Keratinocyte (primary cell): Measurements from ENCODE around the gene TBC1D8. TPM values are rescaled to one million over a fixed set of nuclear protein-coding genes. Genes with fewer than 3 reads are reported as not detected.
A peak's percentile ranks its signal among the peaks of the same experiment; 100 is the strongest.

Source experiments
- DNase-seq: peaks from one replicate; pipeline ENCODE4 v3.0.0-alpha.2; 2011; ENCODE audit warnings: low read depth, missing footprints, low spot score
- FAIRE-seq: peaks from 2 replicates; lab custom pipeline; 2011; peaks lifted over from hg19 to GRCh38; lab: Jason Lieb, UNC
- H2AFZ ChIP-seq: 2 replicates; pipeline ENCODE4 v1.6.0; 2012; ENCODE audit warnings: low read length, control low read depth, inconsistent platforms; ENCODE audit not compliant: control insufficient read depth
- H3K27ac ChIP-seq: 2 replicates; pipeline ENCODE4 v1.5.1; 2011; ENCODE audit warnings: low read length; ENCODE audit not compliant: control insufficient read depth, insufficient read depth
- H3K27me3 ChIP-seq: 3 replicates; pipeline ENCODE4 v1.6.0; 2011; ENCODE audit warnings: low read length; ENCODE audit not compliant: control insufficient read depth, insufficient read depth; ENCODE audit errors: extremely low read depth
- H3K36me3 ChIP-seq, 2 experiments: 2 replicates in 1 of 2; 3 replicates in 1 of 2; pipeline ENCODE4 v1.5.1; 2011; ENCODE audit warnings: low read length in 2 of 2, mild to moderate bottlenecking in 1 of 2; ENCODE audit not compliant: control insufficient read depth in 2 of 2, insufficient read depth in 2 of 2; ENCODE audit errors: extremely low read depth in 1 of 2
- H3K4me1 ChIP-seq: 3 replicates; pipeline ENCODE4 v1.5.1; 2011; ENCODE audit warnings: low read length; ENCODE audit not compliant: control insufficient read depth, insufficient read depth; ENCODE audit errors: extremely low read depth
- H3K4me2 ChIP-seq: 3 replicates; pipeline ENCODE4 v1.6.0; 2011; ENCODE audit warnings: low read depth, low read length; ENCODE audit not compliant: control insufficient read depth, insufficient read depth; ENCODE audit errors: extremely low read depth
- H3K4me3 ChIP-seq, 3 experiments: fragments of 200-600 bp in 1 of 3; sonication (generic) in 1 of 3; 2 replicates in 2 of 3; 3 replicates in 1 of 3; pipeline ENCODE4 v1.5.1; 2011 to 2016; ENCODE audit warnings: low read length in 3 of 3, mild to moderate bottlenecking in 3 of 3, control low read depth in 2 of 3, inconsistent platforms in 1 of 3, low read depth in 1 of 3, mixed read lengths in 1 of 3, mixed run types in 1 of 3, moderate library complexity in 1 of 3; ENCODE audit not compliant: control insufficient read depth in 2 of 3, insufficient read depth in 2 of 3; ENCODE audit errors: extremely low read depth in 1 of 3
- H3K79me2 ChIP-seq: 2 replicates; pipeline ENCODE4 v1.6.0; 2012; ENCODE audit warnings: low read length; ENCODE audit not compliant: control insufficient read depth, insufficient read depth
- H3K9ac ChIP-seq: 3 replicates; pipeline ENCODE4 v1.6.0; 2011; ENCODE audit warnings: low read length; ENCODE audit not compliant: control insufficient read depth, insufficient read depth; ENCODE audit errors: extremely low read depth
- H3K9me1 ChIP-seq: 3 replicates; pipeline ENCODE4 v1.6.0; 2011; ENCODE audit warnings: low read length; ENCODE audit not compliant: control insufficient read depth, insufficient read depth; ENCODE audit errors: extremely low read depth
- H3K9me3 ChIP-seq: 2 replicates; pipeline ENCODE4 v1.5.1; 2012; ENCODE audit warnings: low read depth, low read length; ENCODE audit not compliant: control insufficient read depth
- H4K20me1 ChIP-seq: 3 replicates; pipeline ENCODE4 v1.6.0; 2011; ENCODE audit warnings: low read length; ENCODE audit not compliant: control insufficient read depth, insufficient read depth; ENCODE audit errors: extremely low read depth
- EZH2 ChIP-seq: IDR thresholded peaks from one replicate; pipeline ENCODE4 v1.6.1; 2012; ENCODE audit warnings: inconsistent platforms, mild to moderate bottlenecking, low read length, moderate library complexity
- dilution Hi-C: fragments of 300-500 bp; cut with MboI; formaldehyde crosslinking; loops from one replicate; pipeline ENCODE4 v1.7.0; 2020; ENCODE audit warnings: low sequenced_read_pairs; ENCODE audit not compliant: extremely low pct_ligation_motif_present
- polyA plus RNA-seq, 5 experiments: library from polyadenylated mRNA; depleted of rRNA in 3 of 5; stranded (reverse) in 3 of 5; stranded (forward) in 1 of 5; unstranded in 1 of 5; fragments of >200 nt; gene quantifications; 1 replicate in 1 of 5; 2 replicates in 3 of 5; 3 replicates in 1 of 5; pipeline versions ENCODE4 v1.2.1 to v1.2.3, GENCODE V29; 2011 to 2012; ENCODE audit warnings: missing spikeins in 2 of 5, low read depth in 1 of 5, low replicate concordance in 1 of 5
- TF ChIP-seq, protein P1 (sequence below), 3 experiments: IDR thresholded peaks in 1 of 3; conservative IDR thresholded peaks in 1 of 3; optimal IDR thresholded peaks in 1 of 3; 2 replicates in 2 of 3; 3 replicates in 1 of 3; pipeline versions ENCODE3 to v1.5.1; 2011; ENCODE audit warnings: low read length in 3 of 3, mild to moderate bottlenecking in 3 of 3, moderate library complexity in 2 of 3, control low read depth in 1 of 3, inconsistent platforms in 1 of 3; ENCODE audit not compliant: insufficient read depth in 2 of 3; ENCODE audit errors: extremely low read depth in 1 of 3

Gene TBC1D8
- polyA plus RNA-seq, 1 donor (not counting 4 experiments of a cell fraction or from before 2014, with no cell fraction given): 13.8 TPM

DNA sequence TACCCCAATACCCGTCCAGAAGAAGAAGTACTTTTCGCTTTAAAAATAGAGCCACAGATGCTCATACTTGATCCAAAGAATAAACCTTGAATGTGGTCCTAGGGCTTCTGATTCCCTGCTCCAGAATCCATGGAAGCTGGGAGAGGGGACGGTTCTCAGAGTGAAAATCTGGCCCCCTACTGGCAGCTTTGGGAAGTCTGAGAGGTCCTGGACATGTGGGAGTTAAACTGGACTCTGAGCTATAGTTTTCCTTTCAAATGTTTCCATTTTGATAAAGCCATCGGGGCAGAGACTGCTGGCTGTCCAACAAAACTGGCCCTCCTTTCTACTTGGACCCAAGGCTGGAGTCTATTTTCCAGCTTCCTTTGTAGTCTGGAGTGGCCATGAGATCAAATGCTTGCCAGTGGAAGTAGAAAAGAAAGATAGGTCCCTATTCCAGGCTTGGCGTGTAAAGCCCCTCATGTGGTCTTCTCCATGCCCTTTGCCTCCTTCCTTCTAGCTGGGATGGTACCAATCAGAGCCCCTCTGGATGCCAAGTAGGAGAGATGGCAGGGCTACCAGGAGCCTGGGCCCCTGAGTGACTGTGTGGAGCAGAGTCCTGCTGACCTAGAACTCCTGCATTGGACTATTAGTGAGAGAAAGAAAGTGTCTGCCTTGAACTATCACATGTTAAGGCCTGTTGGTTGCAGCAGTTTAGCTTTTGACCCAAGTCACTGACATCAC, 37.7 kb upstream of the TBC1D8 start:
- TF ChIP-seq EZH2: no peak
- TF ChIP-seq, protein P1, sequence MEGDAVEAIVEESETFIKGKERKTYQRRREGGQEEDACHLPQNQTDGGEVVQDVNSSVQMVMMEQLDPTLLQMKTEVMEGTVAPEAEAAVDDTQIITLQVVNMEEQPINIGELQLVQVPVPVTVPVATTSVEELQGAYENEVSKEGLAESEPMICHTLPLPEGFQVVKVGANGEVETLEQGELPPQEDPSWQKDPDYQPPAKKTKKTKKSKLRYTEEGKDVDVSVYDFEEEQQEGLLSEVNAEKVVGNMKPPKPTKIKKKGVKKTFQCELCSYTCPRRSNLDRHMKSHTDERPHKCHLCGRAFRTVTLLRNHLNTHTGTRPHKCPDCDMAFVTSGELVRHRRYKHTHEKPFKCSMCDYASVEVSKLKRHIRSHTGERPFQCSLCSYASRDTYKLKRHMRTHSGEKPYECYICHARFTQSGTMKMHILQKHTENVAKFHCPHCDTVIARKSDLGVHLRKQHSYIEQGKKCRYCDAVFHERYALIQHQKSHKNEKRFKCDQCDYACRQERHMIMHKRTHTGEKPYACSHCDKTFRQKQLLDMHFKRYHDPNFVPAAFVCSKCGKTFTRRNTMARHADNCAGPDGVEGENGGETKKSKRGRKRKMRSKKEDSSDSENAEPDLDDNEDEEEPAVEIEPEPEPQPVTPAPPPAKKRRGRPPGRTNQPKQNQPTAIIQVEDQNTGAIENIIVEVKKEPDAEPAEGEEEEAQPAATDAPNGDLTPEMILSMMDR (optimal IDR thresholded peaks at IDR 0.05 in 1 of 3, IDR thresholded peaks at IDR 0.05 in 1 of 3, conservative IDR thresholded peaks at IDR 0.05 in 1 of 3; ENCODE audit: extremely low read depth in 1 of 3, insufficient read depth in 2 of 3, low read length in 3 of 3): peak; percentile 34 to 51 (median 35)
- Histone ChIP-seq H3K9me1 (no peaks in the 10 kb centered on the region), H3K27ac (no peak overlapping the region), H3K36me3 (no peaks in the 10 kb centered on the region), H3K27me3 (no peaks in the 10 kb centered on the region), H4K20me1 (no peaks in the 10 kb centered on the region), H3K4me3 (no peak overlapping the region), H3K4me1 (peaks cover 25% of the 10 kb centered on the region), H3K4me2 (no peak overlapping the region), H3K79me2 (no peaks in the 10 kb centered on the region), H3K9me3 (no peaks in the 10 kb centered on the region), H2AFZ (no peak overlapping the region), H3K9ac (no peak overlapping the region)
- dilution Hi-C loops: no loop called here
- FAIRE-seq: no peak
- DNase-seq: no peak

DNA sequence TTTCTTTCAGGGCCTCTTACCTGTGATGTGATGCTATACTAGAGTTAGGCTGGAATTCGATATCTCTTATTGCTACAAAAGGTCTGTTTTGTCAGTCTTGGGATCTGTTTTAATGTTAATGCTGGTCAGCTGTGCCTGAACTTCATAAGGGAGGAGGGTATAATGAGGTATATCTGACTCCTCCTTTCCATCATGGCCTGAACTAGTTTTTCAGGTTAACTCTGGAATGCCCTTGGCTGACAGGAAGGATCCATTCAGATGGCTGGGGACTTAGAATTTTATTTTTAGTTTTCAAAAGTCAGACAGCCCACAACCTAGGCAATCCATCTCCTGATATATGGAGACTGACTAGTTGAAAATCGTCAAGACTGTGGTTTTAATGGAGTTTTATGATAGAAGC, 35.9 kb upstream of the TBC1D8 start:
- dilution Hi-C loops: no loop called here
- Histone ChIP-seq H3K4me1 (peaks cover 25% of the 10 kb centered on the region), H3K9me1 (no peaks in the 10 kb centered on the region), H3K79me2 (no peaks in the 10 kb centered on the region), H3K27ac (no peak overlapping the region), H3K9me3 (no peaks in the 10 kb centered on the region), H3K27me3 (no peaks in the 10 kb centered on the region), H3K9ac (no peak overlapping the region), H3K36me3 (no peaks in the 10 kb centered on the region), H2AFZ (no peak overlapping the region), H3K4me3 (no peak overlapping the region), H3K4me2 (no peak overlapping the region), H4K20me1 (no peaks in the 10 kb centered on the region)
- TF ChIP-seq EZH2: no peak
- TF ChIP-seq, protein P1 (optimal IDR thresholded peaks at IDR 0.05 in 1 of 3, IDR thresholded peaks at IDR 0.05 in 1 of 3, conservative IDR thresholded peaks at IDR 0.05 in 1 of 3; ENCODE audit: extremely low read depth in 1 of 3, insufficient read depth in 2 of 3, low read length in 3 of 3): no peak
- no peak for DNase-seq
- no peak for FAIRE-seq
